OCI-LY7 (cell line): ENCODE measurements around the gene BCAN. TPM values are rescaled to one million over a fixed set of nuclear protein-coding genes. Genes with fewer than 3 reads are reported as not detected.

Experiments used
- BruUV-seq: library from RNA; stranded (reverse); fragments of 400-500 nt; replicated peaks from 2 replicates; lab custom pipeline; 2021; lab: Mats Ljungman, UMichigan
- CTCF ChIA-PET: fragments of 300-600 bp; sonication (Branson Sonifier 250); formaldehyde crosslinking; loops from one replicate; lab custom pipeline; 2022; ENCODE audit warnings: antibody characterized with exemption; ENCODE audit not compliant: unreplicated experiment; lab: Charles Lee
- POLR2A ChIA-PET: fragments of 300-600 bp; sonication (Branson Sonifier 250); formaldehyde crosslinking; loops from one replicate; lab custom pipeline; 2022; ENCODE audit warnings: antibody characterized with exemption; lab: Charles Lee
- DNase-seq: peaks from one replicate; pipeline ENCODE4 v3.0.0-alpha.2; 2015; ENCODE audit warnings: low spot score
- H2AFZ ChIP-seq: fragments of 200-600 bp; sonication (generic), shearing (Covaris generic); 2 replicates; pipeline ENCODE4 v1.6.1; 2014; ENCODE audit warnings: mild to moderate bottlenecking, antibody characterized with exemption, low read length, moderate library complexity
- H3K27ac ChIP-seq: fragments of 200-600 bp; sonication (generic); 2 replicates; pipeline ENCODE4 v1.5.1; 2014; ENCODE audit warnings: mixed run types, low read depth, mild to moderate bottlenecking, moderate library complexity, low read length, inconsistent platforms; ENCODE audit not compliant: poor library complexity, severe bottlenecking
- H3K36me3 ChIP-seq: fragments of 200-600 bp; sonication (generic); 2 replicates; pipeline ENCODE4 v1.6.1; 2014; ENCODE audit warnings: mild to moderate bottlenecking, antibody characterized with exemption, low read length, moderate library complexity, mixed read lengths; ENCODE audit not compliant: insufficient read depth
- H3K4me1 ChIP-seq: fragments of 200-600 bp; sonication (generic); 2 replicates; pipeline ENCODE4 v1.5.1; 2014; ENCODE audit warnings: mild to moderate bottlenecking, low read length; ENCODE audit not compliant: insufficient read depth, poor library complexity, severe bottlenecking
- H3K4me2 ChIP-seq: fragments of 200-600 bp; sonication (generic); 2 replicates; pipeline ENCODE4 v1.6.1; 2014; ENCODE audit warnings: mild to moderate bottlenecking, low read length
- H3K4me3 ChIP-seq: fragments of 200-600 bp; sonication (generic); 2 replicates; pipeline ENCODE4 v1.5.1; 2014; ENCODE audit warnings: mild to moderate bottlenecking, low read depth, low read length; ENCODE audit not compliant: poor library complexity, severe bottlenecking
- H3K79me2 ChIP-seq: fragments of 200-600 bp; sonication (generic); 2 replicates; pipeline ENCODE4 v1.6.1; 2016; ENCODE audit warnings: low read depth, mild to moderate bottlenecking, low read length, moderate library complexity, mixed read lengths; ENCODE audit not compliant: insufficient read depth
- H3K9me2 ChIP-seq: fragments of 200-600 bp; sonication (generic); 2 replicates; pipeline ENCODE4 v1.6.1; 2016; ENCODE audit warnings: mild to moderate bottlenecking, low read length, mixed read lengths; ENCODE audit not compliant: insufficient read depth
- H3K9me3 ChIP-seq: fragments of 200-600 bp; sonication (generic); 2 replicates; pipeline ENCODE4 v1.6.1; 2014; ENCODE audit warnings: mild to moderate bottlenecking, mixed run types, low read length, mixed read lengths
- H4K20me1 ChIP-seq: fragments of 200-600 bp; sonication (generic); 2 replicates; pipeline ENCODE4 v1.6.1; 2014; ENCODE audit warnings: mild to moderate bottlenecking, antibody characterized with exemption, low read length, moderate library complexity, mixed read lengths; ENCODE audit not compliant: insufficient read depth
- CTCF ChIP-seq: fragments of 200-600 bp; sonication (generic); conservative IDR thresholded peaks from 2 replicates; pipeline ENCODE4 v1.5.1; 2014; ENCODE audit warnings: mild to moderate bottlenecking, antibody characterized with exemption, low read length, moderate library complexity, mixed read lengths
- EZH2phosphoT487 ChIP-seq: fragments of 200-600 bp; sonication (generic); IDR thresholded peaks from 2 replicates; pipeline ENCODE4 v1.6.1; 2018; ENCODE audit warnings: low read depth, borderline replicate concordance, mild to moderate bottlenecking, mixed run types, antibody characterized with exemption, low read length, moderate library complexity, mixed read lengths
- intact Hi-C: fragments of 100-400 bp; cut with micrococcal nuclease; formaldehyde crosslinking; loops from one replicate; pipeline ENCODE4 v1.10.0; 2022; ENCODE audit not compliant: unreplicated experiment
- total RNA-seq, 2 experiments: library from RNA; depleted of rRNA in 1 of 2; stranded (reverse); fragments of >200 nt in 1 of 2; shearing (Covaris generic) in 1 of 2; gene quantifications; 2 replicates each; pipeline ENCODE4 v1.2.3, GENCODE V29; 2014 to 2022

BCAN gene
- total RNA-seq, 2 experiments from 2014 or later = not detected

DNA sequence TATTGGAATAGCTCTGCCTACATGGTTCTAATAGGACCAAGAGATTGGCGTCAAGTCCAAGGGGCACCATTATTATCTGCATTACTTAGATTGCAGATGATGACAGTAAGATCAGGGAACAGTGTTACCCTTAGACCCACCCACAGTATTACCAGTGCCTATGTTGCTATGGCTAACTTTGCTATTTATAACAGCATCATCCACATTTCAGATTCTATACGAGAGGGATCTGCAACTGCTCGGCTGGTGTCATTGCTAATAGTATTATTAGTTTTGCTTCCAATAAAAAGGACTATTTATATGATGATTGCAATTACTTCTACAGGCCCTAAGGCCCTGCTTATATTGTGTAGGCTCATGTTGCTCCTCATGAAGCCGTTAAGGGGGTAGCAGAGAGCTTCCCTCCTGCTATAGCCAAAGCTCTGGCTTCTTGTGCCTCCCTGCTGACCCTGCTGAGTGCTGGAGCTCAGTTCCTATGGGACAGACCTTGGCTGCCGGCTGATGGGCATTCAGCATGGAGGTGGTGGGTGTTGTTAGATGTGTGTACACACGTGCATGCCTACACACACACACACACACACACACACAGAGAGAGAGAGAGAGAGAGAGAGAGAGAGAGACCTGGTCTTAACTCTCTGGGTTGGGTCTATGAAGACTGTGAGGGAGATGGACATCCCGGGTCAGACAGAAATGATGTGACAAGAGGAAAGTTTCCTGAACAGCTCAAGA is 1.3 kb downstream of the BCAN start:
- Histone ChIP-seq H3K79me2 (no peaks in the 10 kb centered on the region), H3K27ac (no peak overlapping the region), H3K4me1 (no peaks in the 10 kb centered on the region), H3K4me2 (no peak overlapping the region), H3K4me3 (no peak overlapping the region), H3K9me2 (no peaks in the 10 kb centered on the region), H4K20me1 (no peaks in the 10 kb centered on the region), H2AFZ (no peak overlapping the region), H3K9me3 (no peaks in the 10 kb centered on the region), H3K36me3 (no peaks in the 10 kb centered on the region)
- intact Hi-C loops = no loop called here
- no TSS peak for BruUV-seq
- TF ChIP-seq EZH2phosphoT487 = no peak
- TF ChIP-seq CTCF = no peak
- POLR2A ChIA-PET = interaction anchor here (0.6 kb wide), 1 partner anchor 219 kb away, joined by 4 read pairs; no protein-coding TSS in a partner anchor
- DNase-seq = no peak
- CTCF ChIA-PET = no interaction called here

DNA sequence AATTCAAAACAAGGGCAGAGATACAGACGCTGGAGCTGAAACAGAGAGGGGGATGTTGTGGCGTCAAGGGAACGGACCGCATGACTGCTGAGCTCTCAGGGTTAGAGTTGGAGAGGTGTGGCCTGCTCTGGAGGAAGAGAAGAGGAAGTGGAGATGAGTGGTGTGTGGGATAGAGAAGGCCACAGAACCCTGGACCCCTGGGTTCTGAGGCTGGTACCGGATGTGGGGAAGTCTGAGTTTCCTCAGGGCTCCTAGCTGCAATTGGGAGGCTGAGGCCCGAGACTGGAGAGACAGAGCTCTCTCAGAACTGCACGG is 1.8 kb downstream of the BCAN start:
- Histone ChIP-seq H3K9me2 (no peaks in the 10 kb centered on the region), H3K36me3 (no peaks in the 10 kb centered on the region), H4K20me1 (no peaks in the 10 kb centered on the region), H3K4me1 (no peaks in the 10 kb centered on the region), H3K27ac (no peak overlapping the region), H3K4me3 (no peak overlapping the region), H3K9me3 (no peaks in the 10 kb centered on the region), H3K4me2 (no peak overlapping the region), H3K79me2 (no peaks in the 10 kb centered on the region), H2AFZ (no peak overlapping the region)
- TF ChIP-seq CTCF (no peak), EZH2phosphoT487 (no peak)
- intact Hi-C loops = no loop called here
- ChIA-PET POLR2A (interaction anchor here (0.6 kb wide), 1 partner anchor 218 kb away, joined by 4 read pairs; no protein-coding TSS in a partner anchor), CTCF (interaction anchor here (0.5 kb wide), 1 partner anchor 196 kb away, joined by 3 read pairs; no protein-coding TSS in a partner anchor)
- no TSS peak for BruUV-seq
- no peak for DNase-seq

DNA sequence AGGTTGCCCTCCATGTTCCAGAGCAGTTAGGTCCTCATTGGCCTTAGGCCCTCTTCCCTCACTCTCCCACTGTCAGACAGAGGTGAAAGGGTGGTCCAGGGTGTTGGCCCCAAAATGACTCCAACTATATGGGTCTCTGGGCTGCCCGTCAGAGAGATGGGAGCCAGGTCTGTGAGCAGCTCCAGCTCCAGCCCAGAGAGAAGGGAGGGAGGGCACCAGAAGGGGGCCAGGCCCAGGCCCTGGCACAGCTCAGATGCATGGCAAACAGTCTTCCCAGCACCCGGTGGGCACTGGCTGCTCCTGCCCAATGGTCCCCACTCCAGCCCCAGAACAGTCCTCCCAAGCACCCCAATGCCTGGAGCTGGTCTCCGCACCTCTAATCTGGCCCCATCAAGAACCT is 2.2 kb downstream of the BCAN start:
- BruUV-seq = no TSS peak

More for the DNA sequence above, 2.2 kb downstream of the BCAN start:
- intact Hi-C loops = no loop called here
- no peak for DNase-seq
- ChIA-PET CTCF (interaction anchor here (0.5 kb wide), 1 partner anchor 195 kb away, joined by 3 read pairs; no protein-coding TSS in a partner anchor), POLR2A (interaction anchor here (0.6 kb wide), 1 partner anchor 218 kb away, joined by 4 read pairs; no protein-coding TSS in a partner anchor)
- Histone ChIP-seq H3K79me2 (no peaks in the 10 kb centered on the region), H3K36me3 (no peaks in the 10 kb centered on the region), H3K4me1 (no peaks in the 10 kb centered on the region), H2AFZ (no peak overlapping the region), H3K4me3 (no peak overlapping the region), H4K20me1 (no peaks in the 10 kb centered on the region), H3K27ac (no peak overlapping the region), H3K4me2 (no peak overlapping the region), H3K9me3 (no peaks in the 10 kb centered on the region), H3K9me2 (no peaks in the 10 kb centered on the region)
- no peak for TF ChIP-seq EZH2phosphoT487
- TF ChIP-seq CTCF = no peak
